RWPE2 (cell line): Measurements from ENCODE around the gene SVIL.
"Not testable (repeated sequence)": the region's sequence is repeated elsewhere in the genome, so short reads cannot be mapped to it uniquely, and the experiment has no call there.

Experiments
- ATAC-seq: fragments of 200-7000 bp; cut with Tn5 transposase; 3 replicates; pipeline ENCODE4 v1.9.1; 2021; ENCODE audit warnings: low read depth
- DNase-seq: peaks from one replicate; pipeline ENCODE4 v3.0.0-alpha.2; 2020; ENCODE audit warnings: low spot score
- H3K27ac ChIP-seq: fragments of 450-650 bp; 2 replicates; pipeline ENCODE4 v1.5.1; 2017; ENCODE audit warnings: mild to moderate bottlenecking; ENCODE audit not compliant: poor library complexity, severe bottlenecking
- H3K27me3 ChIP-seq: fragments of 250-450 bp; sonication (Bioruptor Pico); 2 replicates; pipeline ENCODE4 v1.5.1; 2021; ENCODE audit warnings: mild to moderate bottlenecking, moderate library complexity; ENCODE audit not compliant: insufficient read depth, poor library complexity, severe bottlenecking
- H3K36me3 ChIP-seq: fragments of 250-450 bp; sonication (Bioruptor Pico); 2 replicates; pipeline ENCODE4 v1.5.1; 2020; ENCODE audit warnings: low read depth, mild to moderate bottlenecking, moderate library complexity
- H3K4me1 ChIP-seq: fragments of 250-450 bp; sonication (Bioruptor Pico); 2 replicates; pipeline ENCODE4 v1.5.1; 2021; ENCODE audit warnings: mild to moderate bottlenecking, moderate library complexity; ENCODE audit not compliant: insufficient read depth, poor library complexity, severe bottlenecking
- H3K4me3 ChIP-seq: fragments of 250-450 bp; sonication (Bioruptor Pico); 2 replicates; pipeline ENCODE4 v1.5.1; 2021; ENCODE audit warnings: mild to moderate bottlenecking, moderate library complexity; ENCODE audit not compliant: severe bottlenecking
- H3K9me3 ChIP-seq: fragments of 250-450 bp; sonication (Bioruptor Pico); 2 replicates; pipeline ENCODE4 v1.5.1; 2021; ENCODE audit warnings: mild to moderate bottlenecking, moderate library complexity; ENCODE audit not compliant: severe bottlenecking
- TF ChIP-seq, protein P1 (sequence below): fragments of 450-650 bp; IDR thresholded peaks from one replicate; pipeline ENCODE4 v1.5.1; 2017; ENCODE audit warnings: mild to moderate bottlenecking, moderate library complexity; ENCODE audit not compliant: poor library complexity, severe bottlenecking

The SVIL gene

DNA sequence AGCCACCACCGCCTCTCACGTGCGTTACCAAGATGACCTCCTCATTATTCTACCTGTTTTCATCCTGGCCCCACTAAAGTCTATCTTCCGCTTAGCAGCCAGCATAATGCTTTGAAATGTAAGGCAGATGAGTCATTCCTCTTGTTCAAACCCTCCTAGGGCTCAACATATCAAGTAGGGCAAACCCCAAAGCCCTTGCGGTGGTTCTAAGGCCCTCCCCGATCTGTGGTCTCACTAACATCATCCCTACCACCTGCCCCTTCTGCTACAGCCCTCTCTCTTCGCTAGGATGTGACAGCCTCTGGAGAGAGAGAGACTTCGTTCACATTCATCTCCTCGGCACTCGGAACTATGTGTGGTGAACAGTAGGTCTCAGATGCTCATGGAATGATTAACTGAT lies 94.8 kb downstream of the SVIL start:
- Histone ChIP-seq H3K4me1 (peaks cover 5% of the 10 kb centered on the region), H3K4me3 (no peak overlapping the region), H3K27me3 (no peaks in the 10 kb centered on the region), H3K27ac (no peak overlapping the region), H3K9me3 (no peaks in the 10 kb centered on the region), H3K36me3 (no peaks in the 10 kb centered on the region)
- ATAC-seq, result no peak
- DNase-seq, result no peak
- TF ChIP-seq, protein P1, sequence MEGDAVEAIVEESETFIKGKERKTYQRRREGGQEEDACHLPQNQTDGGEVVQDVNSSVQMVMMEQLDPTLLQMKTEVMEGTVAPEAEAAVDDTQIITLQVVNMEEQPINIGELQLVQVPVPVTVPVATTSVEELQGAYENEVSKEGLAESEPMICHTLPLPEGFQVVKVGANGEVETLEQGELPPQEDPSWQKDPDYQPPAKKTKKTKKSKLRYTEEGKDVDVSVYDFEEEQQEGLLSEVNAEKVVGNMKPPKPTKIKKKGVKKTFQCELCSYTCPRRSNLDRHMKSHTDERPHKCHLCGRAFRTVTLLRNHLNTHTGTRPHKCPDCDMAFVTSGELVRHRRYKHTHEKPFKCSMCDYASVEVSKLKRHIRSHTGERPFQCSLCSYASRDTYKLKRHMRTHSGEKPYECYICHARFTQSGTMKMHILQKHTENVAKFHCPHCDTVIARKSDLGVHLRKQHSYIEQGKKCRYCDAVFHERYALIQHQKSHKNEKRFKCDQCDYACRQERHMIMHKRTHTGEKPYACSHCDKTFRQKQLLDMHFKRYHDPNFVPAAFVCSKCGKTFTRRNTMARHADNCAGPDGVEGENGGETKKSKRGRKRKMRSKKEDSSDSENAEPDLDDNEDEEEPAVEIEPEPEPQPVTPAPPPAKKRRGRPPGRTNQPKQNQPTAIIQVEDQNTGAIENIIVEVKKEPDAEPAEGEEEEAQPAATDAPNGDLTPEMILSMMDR, result no peak

DNA sequence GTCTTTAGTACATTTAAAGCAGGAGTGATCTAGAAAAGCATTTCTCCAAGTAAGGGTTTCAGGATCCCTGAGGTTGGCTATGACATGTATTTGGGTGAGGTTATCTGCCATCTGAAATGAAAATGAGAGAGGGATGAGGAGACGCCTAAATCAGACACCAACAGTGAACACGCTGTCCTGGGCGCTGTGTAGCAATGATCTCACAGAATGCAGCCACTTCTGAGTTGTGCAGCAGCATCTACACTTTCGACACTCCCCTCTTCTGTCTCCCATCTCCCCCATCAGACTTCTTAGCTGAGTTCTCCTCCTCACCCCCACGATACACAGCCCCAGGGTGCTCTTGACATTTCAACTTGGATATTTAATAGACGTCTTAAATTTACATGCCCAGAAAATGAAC lies 95.4 kb downstream of the SVIL start:
- Histone ChIP-seq H3K27ac (no peak overlapping the region), H3K4me3 (no peak overlapping the region), H3K36me3 (no peaks in the 10 kb centered on the region), H3K4me1 (peaks cover 5% of the 10 kb centered on the region), H3K27me3 (no peaks in the 10 kb centered on the region), H3K9me3 (no peaks in the 10 kb centered on the region)
- no peak for ATAC-seq
- no peak for DNase-seq
- TF ChIP-seq, protein P1, result no peak

DNA sequence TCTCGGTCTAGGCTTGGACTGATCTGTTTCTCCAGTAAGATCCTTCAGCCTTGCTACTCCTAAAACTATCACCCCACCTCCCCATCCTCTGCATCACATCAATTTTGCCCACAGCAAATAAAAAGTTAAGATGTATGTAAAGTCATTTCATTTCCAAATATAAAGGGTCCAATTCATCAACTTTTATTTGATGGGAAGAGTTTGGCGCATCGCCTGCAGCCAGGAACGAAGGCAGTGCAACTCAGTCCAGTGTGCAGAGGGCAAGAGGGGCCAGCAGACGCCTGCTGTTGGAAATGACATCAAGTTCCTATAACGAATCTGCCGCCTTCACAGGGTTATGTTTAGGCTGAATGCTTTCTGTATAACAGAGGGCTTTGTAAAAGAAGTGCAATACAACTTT lies 97.0 kb downstream of the SVIL start:
- DNase-seq (no peak), ATAC-seq (no peak)
- Histone ChIP-seq H3K9me3 (no peaks in the 10 kb centered on the region), H3K4me1 (peaks cover 5% of the 10 kb centered on the region), H3K36me3 (no peaks in the 10 kb centered on the region), H3K4me3 (no peak overlapping the region), H3K27ac (no peak overlapping the region), H3K27me3 (no peaks in the 10 kb centered on the region)
- TF ChIP-seq, protein P1, result no peak

DNA sequence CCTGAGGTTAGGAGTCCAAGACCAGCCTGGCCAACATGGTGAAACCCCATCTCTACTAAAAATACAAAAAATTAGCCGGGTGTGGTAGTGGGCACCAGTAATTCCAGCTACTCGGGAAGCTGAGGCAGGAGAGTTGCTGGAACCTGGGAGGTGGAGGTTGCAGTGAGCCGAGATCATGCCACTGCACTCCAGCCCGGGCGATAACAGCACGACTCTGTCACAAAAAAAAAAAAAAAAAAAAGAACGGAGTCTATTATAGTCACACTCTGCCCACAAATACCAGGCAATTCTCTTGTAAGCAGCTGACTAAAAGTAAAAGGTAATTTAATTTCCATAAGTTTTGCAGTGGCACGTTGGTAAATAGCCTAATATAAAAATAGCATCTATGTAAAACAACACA lies 98.1 kb downstream of the SVIL start:
- H3K9me3 ChIP-seq, DNase-seq, H3K27me3 ChIP-seq, ATAC-seq, H3K27ac ChIP-seq, H3K36me3 ChIP-seq, H3K4me3 ChIP-seq, H3K4me1 ChIP-seq: not testable (repeated sequence)

GRCh38 chr10:29535778-29536453 lies 98.9 kb downstream of the SVIL start:
- H3K4me1 ChIP-seq, result peaks cover 5% of the 10 kb centered on the region
- ATAC-seq (no peak), DNase-seq (no peak)
- H3K27me3 ChIP-seq, result no peaks in the 10 kb centered on the region
- no peaks in the 10 kb centered on the region for H3K9me3 ChIP-seq
- no peak overlapping the region for H3K27ac ChIP-seq
- TF ChIP-seq, protein P1, result peak; percentile 13
- H3K36me3 ChIP-seq, result no peaks in the 10 kb centered on the region
- no peak overlapping the region for H3K4me3 ChIP-seq
